HG03095 (cell line): ENCODE measurements around the gene CACNA2D2.

Source experiments
- ATAC-seq: cut with Tn5 transposase; IDR thresholded peaks from one replicate; pipeline ENCODE4 v1.9.1; 2021; ENCODE audit warnings: moderate library complexity; ENCODE audit not compliant: unreplicated experiment

The CACNA2D2 gene

DNA sequence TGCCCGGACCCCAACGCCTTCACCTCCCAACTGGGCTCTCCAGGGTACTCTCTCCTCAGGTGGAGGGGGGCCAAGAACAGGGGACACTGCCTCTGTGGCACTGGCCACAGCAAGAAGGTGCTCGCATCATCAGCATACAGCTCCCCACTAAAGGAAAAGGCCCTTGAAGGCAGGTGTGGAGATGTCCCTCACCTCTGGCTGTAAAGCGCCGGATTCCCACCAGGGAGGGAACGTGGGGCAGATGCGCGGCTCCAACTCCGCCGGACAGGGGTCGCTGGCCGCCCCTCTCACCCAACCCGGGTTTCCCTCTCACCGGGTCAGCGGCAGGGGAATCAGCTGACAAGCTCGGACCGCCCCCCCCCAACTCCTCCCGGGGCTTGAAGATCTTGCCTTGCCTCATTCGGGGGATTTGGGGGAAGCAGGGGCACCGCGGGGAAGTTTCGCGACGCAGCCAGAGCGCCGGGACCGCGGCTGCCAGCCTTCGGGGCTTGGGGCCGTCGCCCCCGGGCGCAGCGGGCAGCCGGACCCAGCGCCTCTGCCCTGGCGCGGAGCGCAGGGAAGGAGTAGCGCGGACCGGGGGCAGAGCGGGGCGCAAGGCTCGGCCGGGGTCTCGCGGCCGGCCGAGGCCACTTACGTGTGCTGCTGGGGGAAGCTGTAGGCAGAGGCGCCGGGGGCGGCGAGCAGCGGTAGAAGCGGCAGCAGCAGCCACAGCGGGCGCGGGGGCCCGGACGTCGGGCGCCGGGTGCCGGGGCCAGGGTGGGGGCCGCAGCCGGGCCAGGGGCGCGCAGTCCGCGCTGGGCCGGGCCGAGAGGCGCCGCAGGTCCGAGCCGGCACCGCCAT lies 630 bp downstream of the CACNA2D2 start:
- no peak for ATAC-seq

DNA sequence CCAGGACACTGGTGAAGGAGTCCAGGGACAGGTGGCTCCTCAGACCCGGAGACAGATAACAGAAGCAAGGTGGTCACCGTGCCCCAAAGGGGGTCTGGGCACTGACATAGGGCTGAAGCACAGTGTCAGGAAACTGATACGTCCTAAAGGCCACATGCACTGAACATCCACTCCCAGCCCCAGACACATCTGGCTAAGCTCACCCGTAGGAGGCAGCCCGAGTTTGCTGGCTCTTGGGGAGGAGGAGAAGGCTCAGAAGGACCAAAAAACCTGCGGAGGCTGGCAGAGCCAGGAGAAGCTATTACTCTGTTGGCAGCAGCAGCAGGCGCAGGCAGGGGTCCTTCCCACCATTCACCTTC lies 1.2 kb downstream of the CACNA2D2 start:
- ATAC-seq, result no peak

DNA sequence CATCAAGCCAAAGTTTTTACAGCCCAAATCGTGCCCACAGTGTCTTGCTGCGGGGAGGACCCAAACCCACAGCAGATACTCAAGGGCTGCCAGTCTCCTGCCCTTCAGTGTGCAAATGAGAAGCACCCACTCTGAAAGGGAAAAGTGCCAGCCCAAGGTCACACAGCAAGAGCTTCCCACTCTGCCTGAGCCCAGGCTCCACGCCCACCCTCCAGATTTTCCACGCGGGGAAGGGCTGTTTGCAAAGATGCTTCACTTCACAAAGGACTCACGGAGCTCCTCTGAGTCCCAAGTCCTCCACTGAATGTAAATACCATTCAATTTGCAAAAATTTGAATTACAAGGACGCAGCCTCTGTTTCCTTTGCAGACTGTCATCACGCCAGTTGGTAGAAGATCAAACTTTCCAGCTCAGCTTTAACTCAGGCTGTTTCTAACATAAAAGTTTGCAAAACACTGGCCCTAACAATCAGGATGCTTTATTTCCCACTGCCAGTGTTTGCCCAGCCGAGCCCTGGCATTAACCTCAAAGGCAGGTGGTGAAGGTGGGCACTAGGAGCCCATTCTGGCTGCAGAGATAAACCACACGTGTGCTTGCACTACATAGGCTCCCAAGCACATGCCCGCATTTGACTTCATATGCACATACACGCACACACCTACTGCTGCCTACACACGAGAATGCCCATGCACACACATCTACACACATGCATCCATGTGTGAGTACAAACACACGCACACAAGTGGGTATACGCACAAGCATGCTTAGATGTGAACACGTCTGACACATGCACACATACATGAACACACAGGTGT lies 7.6 kb downstream of the CACNA2D2 start:
- ATAC-seq, result no peak

DNA sequence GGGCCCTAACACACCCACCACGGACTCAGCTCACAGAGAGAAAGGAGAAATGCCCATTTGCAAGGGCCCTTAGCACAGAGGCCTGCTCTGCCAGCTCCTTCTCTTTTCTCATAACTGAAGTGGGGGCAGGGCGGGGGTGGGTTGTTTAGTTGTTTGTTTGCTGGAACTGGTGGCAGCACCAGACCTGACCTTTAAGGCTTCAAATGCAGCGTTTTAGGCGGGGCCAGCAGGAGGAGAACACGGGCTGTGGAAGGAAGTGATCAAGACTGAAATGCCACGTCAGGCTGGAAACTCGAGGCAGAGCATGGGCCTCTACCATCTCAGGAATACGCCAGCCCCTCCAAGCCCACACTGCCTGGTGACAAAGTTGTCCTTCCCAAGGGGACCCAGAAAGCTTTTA lies 9.3 kb downstream of the CACNA2D2 start:
- no peak for ATAC-seq

DNA sequence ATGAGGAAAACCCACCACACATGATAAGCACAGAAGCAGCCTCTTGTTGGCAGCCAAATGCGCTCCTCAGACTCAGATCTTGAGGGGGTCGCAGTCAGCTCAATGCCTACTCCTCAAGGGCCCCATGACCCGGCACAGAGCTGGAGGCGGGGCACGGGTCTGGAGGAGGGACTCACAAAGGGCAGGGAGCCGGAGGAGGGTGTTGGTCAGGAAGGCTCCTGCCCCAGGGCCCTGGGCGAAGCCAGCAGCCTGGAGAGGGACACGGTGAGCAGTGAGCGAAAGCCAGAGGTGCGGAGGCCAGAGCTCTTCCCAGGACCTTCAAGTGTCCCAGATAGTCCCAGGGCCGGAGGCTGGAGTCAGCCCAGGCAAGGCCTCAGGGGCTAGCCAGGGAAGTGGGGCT lies 9.8 kb downstream of the CACNA2D2 start:
- no peak for ATAC-seq

DNA sequence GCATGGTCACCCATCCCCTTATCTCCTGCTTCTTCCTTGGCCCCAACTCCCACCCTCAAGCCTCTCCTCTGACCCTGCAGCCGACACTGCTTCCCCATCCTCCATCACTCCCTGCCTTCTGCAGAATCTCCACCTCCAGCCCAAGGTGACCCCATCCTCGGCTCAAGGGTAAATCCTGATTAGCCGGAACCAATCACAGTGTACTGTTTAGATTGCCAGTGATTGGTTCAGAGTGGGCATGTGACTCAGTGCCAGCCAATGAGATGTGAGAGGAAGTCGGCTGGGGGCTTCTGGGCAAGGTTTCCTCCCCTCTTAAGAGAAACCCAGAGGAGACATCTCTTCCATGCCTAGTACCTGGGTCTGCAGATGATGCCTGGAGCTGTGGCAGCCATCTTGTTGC lies 10.3 kb downstream of the CACNA2D2 start:
- no peak for ATAC-seq

DNA sequence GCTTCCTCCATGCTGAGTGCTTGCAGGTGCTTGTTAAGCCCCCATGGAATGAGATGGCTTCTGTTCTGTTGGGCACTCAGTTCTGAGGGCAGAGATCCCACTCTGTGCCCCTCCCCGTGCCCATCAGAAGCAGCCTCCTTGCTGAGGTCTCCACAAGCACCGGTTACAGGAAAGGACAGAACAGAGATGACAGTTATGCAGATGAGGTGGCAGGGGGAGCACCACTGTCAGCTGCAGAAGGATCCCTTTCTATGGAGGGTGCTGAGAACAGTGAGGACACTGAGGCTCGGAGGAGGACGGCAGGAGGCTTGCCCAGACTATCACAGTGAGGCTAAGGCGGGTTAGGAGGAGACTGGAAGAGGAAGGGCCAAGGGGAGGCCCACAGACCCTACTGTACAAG lies 12.4 kb downstream of the CACNA2D2 start:
- ATAC-seq, result no peak

DNA sequence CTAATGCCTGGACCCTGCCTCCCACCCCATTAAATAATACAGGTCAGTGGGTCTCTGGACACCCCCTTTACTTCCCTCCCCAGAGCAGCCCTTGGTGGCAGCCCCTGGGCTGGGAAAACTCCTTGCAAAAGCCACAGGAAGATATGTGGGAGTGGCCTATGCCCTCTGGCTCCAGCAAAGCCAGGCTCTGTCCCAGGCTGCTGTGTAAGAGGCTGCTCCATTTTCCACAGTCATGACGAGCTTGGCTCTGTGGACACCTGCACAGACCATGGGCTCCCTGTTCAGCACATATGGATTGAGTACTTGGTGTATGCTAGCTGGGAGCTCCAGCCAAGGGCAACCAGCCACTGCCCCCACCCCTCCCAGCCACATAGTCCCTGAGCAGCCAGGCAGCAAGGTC lies 13.0 kb downstream of the CACNA2D2 start:
- ATAC-seq, result no peak

DNA sequence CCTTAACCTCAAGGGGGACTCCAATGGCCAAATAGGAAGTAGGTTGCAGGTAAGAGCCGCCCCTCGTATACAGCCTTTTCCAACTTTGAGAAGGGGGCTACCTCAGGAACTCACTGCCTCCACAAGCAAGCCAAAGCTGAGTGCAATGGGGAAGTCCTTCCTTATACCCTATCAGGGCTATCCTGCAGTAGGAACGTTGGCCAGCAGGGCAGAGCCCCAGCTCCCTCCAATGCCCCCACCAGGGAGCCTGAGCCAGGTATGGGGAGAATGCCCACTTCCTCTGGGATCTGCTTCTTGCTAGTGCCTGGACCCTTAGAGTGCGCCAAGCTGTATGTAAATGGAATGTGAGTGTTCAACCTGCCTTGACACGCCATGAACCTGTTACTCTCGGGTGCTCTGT lies 16.3 kb downstream of the CACNA2D2 start:
- ATAC-seq, result no peak

DNA sequence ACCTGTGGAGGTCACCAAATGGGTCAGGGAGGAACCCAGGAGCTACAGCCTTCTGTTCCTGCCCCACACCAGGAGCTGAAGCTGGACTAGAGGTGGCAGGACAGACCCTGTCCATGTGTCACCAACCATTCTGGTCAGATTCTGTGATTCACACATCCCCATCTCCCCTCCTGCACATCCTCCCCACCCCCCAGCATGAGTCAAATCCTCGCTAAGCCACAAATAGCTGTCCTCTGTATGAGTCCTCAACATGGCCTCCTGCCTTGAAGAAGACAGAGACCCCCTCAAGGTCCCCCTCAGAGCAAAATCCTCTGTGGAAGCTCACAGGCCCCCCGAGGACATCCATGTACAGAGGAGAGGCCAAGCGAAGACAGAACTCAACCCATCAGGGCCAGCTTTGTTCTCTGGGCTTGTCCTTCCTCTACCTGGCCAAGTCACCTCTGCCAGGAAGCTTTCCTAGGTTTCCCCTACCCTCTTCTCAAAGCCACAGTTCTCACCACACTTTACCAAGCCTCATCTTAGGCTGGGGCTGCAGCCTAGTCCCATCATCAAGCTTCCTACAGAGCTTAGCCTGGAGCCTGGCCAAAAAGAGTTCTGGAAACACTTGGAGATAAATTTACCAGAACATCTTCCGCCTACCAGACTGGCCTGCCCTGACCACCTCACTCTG lies 17.1 kb downstream of the CACNA2D2 start:
- ATAC-seq, result no peak

DNA sequence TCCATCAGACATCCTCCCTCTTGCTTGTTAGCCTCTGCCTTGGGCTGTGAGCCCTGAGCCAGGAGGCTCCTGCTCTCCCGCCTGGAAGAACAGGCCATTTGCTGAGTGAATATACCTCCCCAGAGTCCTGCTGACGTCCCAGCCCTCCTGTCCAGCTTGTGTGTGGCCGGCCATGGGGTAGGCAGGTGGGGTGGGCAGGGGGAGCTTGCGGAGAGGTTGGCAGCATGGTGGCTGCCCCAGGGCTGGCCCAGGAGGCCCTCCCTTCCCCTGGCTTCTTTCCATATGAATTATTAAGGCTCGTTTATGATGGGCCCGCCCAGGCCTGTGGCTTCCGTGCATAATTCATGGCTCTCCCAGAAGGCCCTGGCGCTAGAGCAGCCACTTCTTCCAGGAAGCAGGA lies 18.7 kb downstream of the CACNA2D2 start:
- ATAC-seq, result no peak

DNA sequence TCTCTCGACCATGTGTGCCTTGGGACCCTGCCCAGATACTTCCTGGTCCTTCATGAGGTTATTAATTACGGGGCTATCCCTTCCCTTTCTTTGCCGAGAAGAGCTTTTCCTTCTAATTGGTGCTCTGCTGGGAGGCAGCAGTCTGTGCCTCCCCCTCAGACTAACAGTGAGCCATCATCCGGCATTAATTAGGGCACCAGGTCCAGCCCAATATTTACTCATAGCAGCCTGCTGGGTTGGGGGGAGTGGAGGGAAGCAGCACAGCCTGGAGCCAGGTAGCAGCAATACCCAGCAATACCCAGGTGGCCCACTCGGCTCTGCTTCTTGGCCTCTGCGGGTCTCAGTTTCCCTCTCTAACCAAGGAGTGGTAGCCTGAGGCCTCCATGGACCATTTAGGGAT lies 20.1 kb downstream of the CACNA2D2 start:
- no peak for ATAC-seq

DNA sequence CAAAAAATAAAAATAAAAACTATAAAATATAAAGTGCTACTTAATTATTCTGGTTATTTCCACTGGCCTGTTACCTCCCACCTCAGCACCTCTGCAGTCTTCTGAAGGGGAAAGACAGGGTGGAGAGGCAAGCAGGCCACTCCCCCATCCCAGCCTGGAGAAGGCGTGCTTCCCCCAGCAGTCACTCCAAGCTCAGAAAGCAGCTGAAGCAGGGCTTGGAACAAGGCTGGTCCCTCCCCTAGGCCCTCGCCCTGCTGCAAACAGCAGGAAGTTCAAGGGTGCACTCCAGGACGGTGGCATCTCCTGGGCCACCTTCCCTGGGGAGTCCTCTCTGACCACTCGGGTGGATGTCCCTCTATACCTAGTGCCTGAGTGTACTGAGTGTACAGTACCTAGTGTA lies 21.4 kb downstream of the CACNA2D2 start:
- ATAC-seq, result no peak

DNA sequence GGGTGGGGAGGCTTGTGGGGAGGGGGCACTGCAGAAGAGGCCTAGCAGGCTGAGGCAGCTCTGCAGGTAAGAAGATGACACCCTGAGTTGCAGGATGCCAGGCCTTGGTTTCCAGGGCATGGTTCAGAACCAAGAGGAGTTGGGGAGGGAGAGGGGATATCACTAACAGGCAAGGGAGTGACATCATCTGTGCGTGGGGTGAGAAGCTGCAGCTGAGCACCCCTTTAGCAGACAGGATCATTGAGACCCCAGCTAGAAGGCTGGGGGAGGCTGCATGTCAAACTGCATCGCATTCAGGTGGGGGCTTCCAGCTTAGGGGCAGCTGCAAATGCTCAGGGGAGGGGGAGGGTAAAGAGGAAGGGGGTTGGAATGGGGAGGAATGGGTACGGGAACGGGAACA lies 23.0 kb downstream of the CACNA2D2 start:
- no peak for ATAC-seq

DNA sequence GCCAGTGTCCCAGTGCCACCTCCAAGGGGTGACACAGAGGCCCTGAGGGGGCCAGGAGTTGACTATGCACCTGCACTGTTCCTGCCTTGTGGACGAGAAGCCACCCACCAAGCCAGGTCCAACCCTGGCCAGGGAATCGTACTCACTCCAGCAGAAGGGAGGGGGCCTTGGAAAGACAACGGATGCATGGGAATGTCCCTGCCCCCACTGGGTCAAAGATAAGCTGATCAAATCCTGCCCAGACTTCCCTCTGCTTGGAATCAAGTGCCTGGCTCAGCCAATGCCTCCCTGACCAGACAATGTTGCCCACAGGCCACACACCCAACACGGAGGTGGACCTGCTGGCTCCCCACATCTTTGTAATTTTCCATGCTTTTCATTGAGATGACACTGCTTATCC lies 23.9 kb downstream of the CACNA2D2 start:
- ATAC-seq, result no peak

DNA sequence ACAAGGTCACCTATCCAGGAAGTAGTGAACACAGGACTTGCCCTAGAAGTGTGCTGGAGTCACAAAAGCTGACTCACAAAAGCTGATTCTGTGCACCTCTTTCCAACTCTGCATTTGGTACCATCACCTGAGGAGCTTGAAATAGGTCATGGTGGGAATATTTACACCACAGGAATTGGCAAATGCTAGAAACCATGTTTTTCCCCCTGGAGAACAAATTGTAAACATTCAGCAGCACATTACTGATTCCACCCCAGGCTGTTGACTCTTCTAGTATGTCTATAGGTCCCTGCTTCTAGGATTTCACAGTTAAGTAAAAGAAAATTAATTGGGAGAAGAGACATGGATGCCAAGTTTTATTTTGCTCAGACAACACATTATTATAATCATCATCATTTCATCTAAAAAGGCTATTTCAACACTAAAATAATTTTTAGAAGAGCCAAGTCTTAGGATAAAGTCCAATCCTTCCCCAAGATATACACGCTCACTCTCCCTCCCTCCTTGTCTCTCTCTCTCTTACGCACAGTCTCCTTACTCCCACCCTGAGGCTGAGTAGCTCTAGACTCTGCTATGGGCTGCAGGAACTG lies 24.7 kb downstream of the CACNA2D2 start:
- ATAC-seq, result no peak

DNA sequence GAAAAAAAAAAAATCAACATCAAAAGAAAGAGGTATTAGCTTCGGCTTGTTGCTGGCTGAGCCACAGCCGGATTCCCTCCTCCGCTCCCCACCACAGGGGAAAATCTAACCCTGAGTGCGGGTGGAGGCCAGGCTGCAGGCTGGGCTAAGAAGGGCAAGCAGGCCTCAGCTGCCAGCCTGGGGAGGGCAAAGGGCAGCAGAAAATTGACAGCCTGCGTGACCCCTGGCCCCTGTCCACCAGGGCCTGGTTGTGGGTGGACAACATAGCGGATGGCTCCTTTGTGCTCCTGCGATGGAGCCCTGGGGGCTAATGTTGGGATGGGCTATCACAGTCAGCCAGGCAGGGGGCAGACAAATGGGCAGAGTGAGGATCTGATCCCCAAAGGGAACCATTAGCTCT lies 25.4 kb downstream of the CACNA2D2 start:
- no peak for ATAC-seq

DNA sequence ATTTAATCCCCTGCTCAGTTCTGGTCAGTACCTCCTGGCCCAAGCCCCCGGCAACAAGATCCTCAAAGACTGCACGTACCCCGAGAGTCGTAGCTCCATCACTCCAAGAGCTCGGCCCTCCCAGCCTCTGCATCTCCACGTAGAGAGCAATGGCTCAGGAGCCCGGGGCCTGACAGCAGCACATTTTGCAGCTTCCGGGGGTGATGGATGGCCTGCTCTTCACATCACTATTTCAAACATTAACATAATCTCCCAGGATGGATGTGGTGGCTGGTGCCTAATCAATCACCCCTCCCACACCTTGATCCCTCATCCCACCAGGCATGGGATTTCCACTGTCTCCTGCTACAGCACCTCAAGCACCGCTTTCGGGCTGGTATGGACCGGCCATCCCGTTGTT lies 28.1 kb downstream of the CACNA2D2 start:
- ATAC-seq, result no peak

DNA sequence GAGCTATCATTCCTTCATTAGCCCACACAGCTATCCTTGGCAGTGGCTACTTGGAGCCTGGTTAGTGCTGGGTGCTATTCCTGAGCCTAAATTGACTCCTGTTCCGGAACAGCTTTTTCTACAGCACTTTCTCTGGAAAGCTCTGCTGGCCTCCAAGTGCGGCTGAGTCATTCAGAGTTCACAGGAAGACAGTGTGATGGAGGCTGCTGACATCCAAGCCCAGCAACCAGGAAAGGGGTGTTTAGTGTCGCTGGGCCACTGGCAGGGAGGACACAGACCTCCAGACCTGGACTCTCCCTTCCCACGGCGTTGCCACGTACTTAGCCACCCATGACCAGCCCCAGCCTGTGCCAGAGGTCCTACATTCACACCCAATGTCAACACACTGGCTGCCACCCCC lies 28.7 kb downstream of the CACNA2D2 start:
- no peak for ATAC-seq

DNA sequence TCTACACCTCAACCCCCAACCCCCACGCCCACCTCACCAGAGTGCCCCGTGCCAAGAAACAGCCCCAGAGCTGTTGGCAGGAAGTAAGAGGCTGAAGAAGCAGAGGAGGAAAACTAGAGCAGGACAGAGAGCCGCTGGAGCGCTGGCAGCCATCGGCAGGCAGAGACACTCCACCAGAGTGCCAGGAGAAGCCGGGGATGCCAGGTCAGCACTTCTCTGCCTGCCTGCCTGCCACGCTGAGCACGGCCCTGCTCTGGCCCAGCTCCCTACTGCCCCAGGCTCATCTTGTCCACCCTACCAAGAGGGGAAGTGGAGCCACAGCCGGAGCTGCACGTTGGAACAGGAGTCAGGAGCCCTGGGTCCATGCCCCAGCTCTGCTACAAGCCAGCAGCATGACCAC lies 29.7 kb downstream of the CACNA2D2 start:
- no peak for ATAC-seq

DNA sequence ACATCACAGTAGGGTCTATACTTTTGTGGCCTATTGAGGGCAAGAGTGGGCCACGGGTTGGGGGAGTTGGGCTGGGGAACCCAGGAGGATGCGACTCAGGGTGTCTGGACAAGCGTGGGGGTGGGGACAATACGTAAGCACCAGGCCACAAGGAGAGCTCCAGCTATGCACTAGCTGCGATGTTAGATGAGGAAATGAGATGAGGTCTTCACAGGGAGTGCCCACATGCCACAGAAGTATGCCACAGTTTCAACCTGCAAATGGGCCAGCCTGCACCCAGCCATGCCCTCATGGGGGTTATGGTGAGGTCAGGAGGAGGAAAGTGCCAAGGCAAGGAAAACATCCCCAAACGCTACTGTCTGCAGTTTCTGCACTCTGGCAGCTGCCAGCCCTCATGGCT lies 30.5 kb downstream of the CACNA2D2 start:
- no peak for ATAC-seq

DNA sequence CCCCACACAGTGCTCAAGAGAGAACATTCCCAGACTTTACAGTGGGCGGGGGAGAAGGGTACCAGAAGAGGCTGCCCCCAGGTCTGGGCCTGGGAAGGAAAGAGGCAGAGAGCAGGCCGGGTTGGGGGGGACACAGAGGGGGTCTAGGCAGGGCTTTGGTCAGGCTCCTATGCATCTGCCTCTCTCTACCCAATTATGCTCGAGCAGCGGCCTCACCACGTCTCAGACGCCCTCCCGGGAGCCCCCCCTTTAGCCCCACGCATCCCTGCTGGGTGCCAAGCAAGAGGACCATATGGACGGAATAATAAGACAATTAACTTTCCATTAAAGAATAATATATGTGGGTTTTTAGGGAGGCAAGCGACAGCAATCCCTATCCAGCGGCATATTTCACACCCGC lies 32.8 kb downstream of the CACNA2D2 start:
- no peak for ATAC-seq
